ENCODE data around the gene RGS9.

RGS9 gene

DNA sequence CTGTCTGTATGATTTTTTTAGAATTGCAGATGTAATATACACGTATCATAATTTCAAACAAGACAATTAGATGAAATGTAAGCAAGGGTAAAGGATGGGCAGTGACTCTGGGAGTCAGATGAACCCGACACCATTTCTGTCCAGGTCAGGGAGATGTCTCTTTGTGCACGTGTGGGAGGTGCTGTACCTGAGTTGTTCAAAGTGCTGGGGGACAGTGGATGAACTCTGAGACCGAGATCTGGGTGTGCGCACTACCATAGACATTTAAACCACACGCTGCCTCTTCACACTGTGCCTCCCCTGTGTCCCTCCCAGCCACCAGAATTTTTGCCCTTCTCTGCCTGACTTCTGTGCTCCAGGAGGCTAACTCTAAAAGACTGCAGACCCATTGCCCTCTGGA is 5.9 kb upstream of the RGS9 start:
- H3K27ac ChIP-seq: no peak overlapping the region
- TF ChIP-seq ZFX (IDR thresholded peaks at IDR 0.05; ENCODE audit: borderline replicate concordance) (no peak), CTCF (IDR thresholded peaks at IDR 0.05) (no peak)

GRCh38 chr17:65131946-65132345 is 5.2 kb upstream of the RGS9 start:
- TF ChIP-seq ZFX (IDR thresholded peaks at IDR 0.05; ENCODE audit: borderline replicate concordance) (no peak), CTCF (IDR thresholded peaks at IDR 0.05) (no peak)
- H3K27ac ChIP-seq: no peak overlapping the region

GRCh38 chr17:65134035-65134434 is 3.1 kb upstream of the RGS9 start:
- H3K27ac ChIP-seq: no peak overlapping the region
- TF ChIP-seq ZFX (IDR thresholded peaks at IDR 0.05; ENCODE audit: borderline replicate concordance) (no peak), CTCF (IDR thresholded peaks at IDR 0.05) (no peak)

GRCh38 chr17:65139101-65139764 is 2.1 kb downstream of the RGS9 start:
- no peak overlapping the region for H3K27ac ChIP-seq
- TF ChIP-seq ZFX (IDR thresholded peaks at IDR 0.05; ENCODE audit: borderline replicate concordance) (no peak), CTCF (IDR thresholded peaks at IDR 0.05) (no peak)

DNA sequence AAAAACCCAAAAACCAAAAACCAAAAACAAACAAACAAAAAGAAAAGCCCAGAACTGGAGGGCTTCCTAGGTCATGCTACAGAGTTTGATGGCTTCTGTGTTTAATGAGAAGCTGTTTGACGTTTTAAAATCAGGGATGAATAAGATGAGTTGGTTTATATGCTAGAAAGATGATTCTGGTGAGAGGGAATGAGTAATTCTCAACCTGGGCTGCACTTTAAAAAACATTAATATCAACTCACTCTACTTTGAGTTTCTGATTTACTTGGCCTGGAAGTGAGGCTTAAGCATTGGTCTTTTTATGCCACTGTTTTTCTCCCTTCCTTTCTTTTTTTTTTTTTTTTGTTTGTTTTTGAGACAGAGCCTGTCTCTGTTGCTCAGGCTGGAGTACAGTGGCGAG is 5.1 kb downstream of the RGS9 start:
- no peak for TF ChIP-seq CTCF (IDR thresholded peaks at IDR 0.05)
- TF ChIP-seq ZFX (IDR thresholded peaks at IDR 0.05; ENCODE audit: borderline replicate concordance): no peak
- no peak overlapping the region for H3K27ac ChIP-seq

GRCh38 chr17:65143889-65144604 is 6.9 kb downstream of the RGS9 start:
- no peak overlapping the region for H3K27ac ChIP-seq
- no peak for TF ChIP-seq CTCF (IDR thresholded peaks at IDR 0.05)
- no peak for TF ChIP-seq ZFX (IDR thresholded peaks at IDR 0.05; ENCODE audit: borderline replicate concordance)

DNA sequence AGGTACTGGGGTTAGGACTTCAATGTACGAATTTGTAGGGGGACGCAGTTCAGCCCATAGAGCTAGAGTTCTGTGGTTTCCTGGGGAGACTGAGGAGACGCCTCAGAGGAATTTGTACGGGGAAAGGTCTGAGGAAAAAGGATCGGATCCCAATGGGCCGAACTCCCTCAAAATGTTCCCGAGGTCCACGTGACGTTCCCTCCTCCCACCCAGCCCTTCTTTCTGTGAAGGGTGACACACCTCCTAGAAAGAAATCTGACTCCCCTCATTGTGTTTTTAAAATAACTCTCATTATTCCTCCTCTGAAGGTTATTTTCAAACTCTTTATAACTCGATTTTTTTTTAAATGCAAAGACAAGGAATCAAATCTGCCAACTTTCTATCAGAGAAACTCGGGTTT is 8.6 kb downstream of the RGS9 start:
- no peak for TF ChIP-seq ZFX (IDR thresholded peaks at IDR 0.05; ENCODE audit: borderline replicate concordance)
- TF ChIP-seq CTCF (IDR thresholded peaks at IDR 0.05): no peak

More for the DNA sequence above, 8.6 kb downstream of the RGS9 start:
- no peak overlapping the region for H3K27ac ChIP-seq
